NCI-H146 treated with DMSO at 0.1 percent for 48 hours (cell line): ENCODE measurements around the gene XRRA1.

Source experiments
- DNase-seq: peaks from one replicate; lab custom pipeline; 2025; ENCODE audit not compliant: unreplicated experiment; lab: John Stamatoyannopoulos, UW

XRRA1 gene

DNA sequence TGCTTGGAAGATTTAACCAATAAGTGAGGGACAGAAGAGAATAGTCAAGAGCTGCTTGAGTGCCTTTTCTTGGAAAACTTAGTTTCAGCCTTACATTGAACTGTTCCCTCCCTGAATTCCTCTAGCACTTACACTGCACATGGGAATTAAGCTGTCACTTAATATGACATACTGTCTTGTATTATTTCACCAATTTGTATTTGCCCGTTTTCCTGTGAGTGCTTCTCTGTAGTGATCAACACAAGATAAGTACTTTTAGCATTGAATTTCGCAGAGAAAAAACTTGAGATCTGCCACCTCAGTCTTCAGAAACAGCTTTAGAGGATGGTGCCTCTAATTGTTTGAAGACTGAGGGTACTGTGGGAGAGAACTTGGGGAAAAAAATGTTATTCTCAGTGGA, 3.9 kb upstream of the XRRA1 start:
- DNase-seq, result no peak

DNA sequence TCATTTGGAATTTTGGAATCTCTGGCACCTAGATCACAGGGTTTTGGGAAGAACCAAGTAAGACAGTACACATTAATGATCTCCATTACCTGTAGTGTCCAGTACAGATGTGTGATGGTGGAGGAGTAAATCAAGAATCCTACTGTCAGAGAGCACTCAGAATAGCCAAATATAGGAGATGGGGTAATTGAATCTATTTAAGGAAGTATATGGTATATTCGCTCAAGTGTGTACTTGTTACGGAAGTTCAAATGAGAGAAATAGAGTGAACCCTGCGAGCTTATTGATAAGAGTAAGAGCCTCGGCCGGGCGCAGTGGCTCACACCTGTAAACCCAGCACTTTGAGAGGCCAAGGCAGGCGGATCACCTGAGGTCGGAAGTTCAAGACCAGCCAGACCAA, 2.3 kb upstream of the XRRA1 start:
- no peak for DNase-seq

- DNase-seq, result no peak
Observed at GRCh38 chr11:74950374-74950969, 1.6 kb upstream of the XRRA1 start.

- no peak for DNase-seq
Observed at GRCh38 chr11:74949753-74950137, 854 bp upstream of the XRRA1 start.

DNA sequence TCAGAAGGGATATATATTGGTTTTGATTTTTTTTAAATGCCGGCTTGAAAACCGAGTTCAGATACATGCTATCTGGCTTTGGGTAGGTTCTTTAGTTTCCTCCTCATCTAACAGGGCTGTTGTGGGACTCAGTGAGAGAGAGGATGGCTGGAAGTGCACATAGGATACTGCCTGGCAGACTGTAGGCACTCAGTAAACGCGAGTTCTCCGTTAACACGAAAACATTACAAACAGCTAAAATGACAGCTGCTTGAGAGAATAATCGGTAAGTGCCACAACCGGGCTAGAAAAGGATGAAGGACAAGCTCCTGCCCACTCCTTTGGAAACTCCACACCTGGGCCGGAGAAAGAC, 369 bp downstream of the XRRA1 start:
- no peak for DNase-seq

DNA sequence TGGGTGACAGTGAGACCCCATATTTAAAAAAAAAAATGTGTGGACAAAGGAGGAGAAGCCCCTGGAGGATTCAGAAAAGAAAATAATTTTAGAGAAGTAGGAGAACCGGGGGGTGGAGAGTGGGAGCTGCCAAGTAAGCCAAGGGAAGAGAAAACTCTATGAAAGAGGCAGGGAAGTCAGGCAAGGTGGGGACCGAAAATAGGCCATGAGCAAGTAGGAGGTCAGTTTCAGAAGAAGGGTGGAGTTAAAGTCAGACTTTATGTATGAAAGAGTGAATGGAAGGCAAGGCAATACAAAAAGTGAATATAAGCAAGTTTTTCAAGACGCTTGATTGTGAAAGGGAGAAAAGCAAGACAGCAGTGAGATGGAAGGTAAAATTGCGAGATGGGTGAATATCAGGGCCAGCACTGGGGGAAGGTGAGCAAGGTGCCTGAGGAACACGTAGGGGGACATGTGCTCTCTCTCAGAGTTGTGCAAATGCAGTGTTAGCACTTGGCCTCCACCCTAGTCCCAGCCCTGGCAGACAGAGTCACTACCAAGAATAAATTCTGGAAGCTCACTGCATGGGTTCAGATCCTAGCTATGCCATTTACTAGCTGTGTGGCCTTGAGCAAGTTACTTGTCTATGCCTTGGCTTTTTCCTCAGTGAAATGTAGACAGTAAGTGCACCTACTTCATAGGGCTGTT, 6.7 kb downstream of the XRRA1 start:
- DNase-seq, result no peak

GRCh38 chr11:74941492-74941891, 7.4 kb downstream of the XRRA1 start:
- DNase-seq, result no peak

DNA sequence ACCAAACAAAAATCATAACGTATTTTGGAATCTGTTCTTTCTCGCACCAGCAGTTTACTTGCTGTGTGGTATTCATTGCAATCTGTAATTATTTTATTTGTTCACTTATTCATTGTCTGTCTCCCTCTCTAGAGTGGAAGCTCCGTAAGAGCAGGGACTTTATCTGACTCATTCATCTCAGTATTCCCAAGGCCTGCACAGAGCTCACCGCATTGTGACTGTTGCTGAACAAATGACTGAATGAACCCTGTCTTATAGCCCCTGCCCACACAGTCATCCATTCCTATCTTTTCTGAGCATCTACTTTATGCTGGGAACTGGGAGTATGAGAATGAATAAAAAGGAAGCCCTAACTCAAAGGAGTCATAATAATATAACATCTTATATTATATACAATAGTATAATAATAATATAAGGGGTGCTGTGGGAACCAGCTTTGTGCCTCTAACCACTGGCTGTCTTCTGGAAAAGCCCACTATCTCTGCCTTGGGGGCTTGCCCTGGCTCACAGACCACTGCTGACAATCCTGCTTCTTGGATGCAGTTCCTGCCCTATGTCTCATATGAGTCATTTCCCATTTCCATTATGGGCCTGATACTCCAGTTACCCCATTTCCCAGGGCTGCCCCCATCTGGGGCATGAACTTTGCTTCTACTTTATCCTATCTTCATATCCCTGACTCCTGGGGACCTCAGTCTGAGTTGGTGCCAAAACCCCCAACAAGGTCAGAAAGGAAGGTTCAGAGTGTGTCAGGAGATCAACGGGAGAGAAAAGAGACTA, 11.0 kb downstream of the XRRA1 start:
- DNase-seq, result no peak

GRCh38 chr11:74936976-74937375, 11.9 kb downstream of the XRRA1 start:
- no peak for DNase-seq

DNA sequence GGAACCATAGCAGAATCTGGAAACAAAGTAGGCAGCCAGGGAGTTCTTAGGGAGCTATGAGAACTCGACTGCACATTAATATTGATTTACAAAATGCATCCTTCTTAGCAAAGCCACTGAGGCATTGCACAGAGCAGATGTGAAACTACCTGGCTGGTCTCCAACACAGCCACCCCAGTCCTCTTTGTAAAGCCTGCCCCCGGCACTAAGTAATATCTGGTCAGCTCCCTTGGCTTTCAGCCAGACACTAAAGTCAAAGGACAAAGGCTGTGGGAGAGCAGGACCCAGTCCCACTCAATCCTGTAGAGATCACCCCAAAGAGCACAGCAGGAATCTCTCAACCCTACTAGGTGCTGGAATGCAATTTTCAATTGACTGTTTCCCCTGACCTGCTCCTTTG, 12.8 kb downstream of the XRRA1 start:
- no peak for DNase-seq

DNA sequence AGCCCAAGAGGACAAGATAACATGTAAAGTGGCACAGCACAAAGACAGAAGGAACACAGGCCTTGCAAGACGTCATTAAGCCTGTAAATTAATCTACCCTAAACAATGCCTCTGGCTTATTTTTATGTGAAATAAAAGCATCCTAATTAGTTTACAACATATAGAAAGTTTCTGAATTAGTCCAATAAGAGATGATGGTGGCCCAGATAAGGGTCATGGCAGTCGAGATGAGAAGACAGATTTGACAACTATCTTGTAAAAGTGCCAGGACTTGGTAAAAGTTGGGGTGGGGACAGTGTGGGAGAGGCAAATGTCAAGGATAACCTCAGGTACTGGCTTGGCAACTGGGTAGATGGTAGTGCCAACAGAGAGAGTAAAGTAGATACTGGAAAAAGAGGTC, 13.6 kb downstream of the XRRA1 start:
- no peak for DNase-seq

GRCh38 chr11:74933765-74934164, 15.1 kb downstream of the XRRA1 start:
- no peak for DNase-seq

- DNase-seq, result no peak
Observed at GRCh38 chr11:74932797-74933196, 16.1 kb downstream of the XRRA1 start.

DNA sequence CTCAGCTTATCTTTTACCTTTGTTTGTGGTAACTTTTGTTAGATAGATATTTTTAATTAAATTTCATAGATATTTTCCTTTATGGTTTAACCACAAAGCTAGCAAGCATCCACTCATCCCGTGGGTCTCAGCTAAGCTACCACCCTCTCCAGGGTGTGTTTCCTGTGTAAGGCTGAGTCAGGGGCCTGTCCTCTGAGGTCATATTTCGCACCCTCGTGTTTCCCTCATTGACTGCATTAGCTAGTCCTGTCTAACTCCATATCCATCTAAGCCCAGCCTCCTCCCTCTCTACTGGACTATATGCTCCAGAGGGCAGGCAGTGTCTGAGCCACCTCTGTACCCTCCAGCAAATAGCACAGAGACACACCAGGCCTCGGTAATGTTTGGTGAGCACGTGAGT, 16.7 kb downstream of the XRRA1 start:
- DNase-seq, result no peak

DNA sequence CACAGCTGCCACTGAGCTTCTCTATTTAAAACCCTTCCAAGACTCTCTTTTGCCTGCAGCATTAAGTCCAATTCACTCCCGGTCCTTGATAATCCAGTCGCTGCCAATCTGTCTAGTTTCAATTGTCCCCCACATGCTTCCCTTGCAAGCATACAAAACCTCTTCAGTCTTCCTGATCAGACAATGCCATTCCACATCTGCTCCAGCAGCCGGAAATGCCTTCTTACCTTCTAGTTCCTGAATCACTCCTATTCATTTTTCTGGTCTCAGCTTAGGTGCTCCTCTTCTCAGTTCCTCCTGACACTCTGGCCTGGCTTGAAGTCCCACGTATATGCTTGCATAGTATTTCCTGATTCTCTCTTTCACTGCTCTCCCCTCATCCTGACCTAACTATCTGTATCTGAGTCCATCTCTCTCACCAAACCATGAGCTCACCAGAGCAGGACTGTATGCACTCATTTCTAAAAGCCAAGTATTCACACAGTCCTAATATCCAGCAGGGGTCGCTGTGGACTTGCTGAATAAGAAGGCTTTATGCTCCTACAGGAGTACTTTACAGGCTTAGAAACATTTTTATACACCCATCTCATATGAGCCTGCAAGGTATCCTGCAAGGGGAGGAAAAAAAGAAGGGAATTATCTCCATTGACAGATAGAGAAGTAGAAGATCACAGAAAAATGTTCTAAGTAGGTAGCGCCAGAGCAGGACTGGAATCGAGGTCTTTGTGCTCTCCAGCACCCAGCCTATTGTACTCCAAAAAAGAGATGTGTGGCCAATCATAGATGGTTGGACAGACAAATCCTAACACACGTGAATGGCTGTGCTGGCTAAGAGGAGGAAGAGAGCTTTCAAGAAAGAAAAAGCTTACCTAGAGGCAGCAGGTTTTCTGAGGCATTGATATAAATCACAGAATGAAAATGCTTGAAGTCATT, 19.2 kb downstream of the XRRA1 start:
- DNase-seq, result peak; percentile 43

DNA sequence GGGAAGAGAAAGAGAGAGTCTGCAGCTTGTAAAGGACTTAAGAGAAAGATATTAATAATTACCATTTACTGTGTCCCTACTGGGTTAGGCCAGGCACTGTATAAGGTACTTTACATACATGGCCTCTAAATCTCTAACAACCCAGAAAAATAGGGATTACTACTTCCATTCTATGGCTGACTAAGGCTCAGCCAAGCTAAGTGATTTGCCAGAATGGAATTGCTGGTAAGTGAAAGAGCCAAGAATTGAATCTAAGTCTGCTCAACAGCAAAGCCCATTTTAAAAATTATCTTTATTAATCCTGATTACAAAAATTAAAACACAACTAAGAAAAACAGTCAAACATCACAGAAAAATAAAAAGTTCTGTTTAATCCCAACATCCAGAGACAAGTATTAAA, 21.4 kb downstream of the XRRA1 start:
- no peak for DNase-seq

- no peak for DNase-seq
Observed at GRCh38 chr11:74926304-74927030, 22.4 kb downstream of the XRRA1 start.

DNA sequence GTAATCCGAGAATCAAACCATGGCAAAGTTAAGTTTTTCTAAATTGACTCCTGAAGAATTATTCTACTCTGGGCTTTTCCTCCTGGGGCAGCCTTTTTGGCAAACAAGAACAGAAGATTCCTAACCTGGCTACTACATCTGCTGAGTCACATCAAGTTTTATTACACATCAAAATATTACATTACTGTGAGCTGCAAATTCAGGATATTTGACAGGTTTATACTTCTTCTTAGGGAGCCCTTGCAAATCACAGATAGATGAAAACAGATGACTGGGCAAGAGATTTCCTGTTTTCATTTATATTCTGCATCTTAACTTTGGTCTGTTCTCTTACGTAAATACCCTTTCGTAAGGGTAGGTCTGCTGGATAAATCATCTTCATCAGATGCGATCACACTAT, 23.6 kb downstream of the XRRA1 start:
- DNase-seq, result no peak

GRCh38 chr11:74923125-74923524, 25.8 kb downstream of the XRRA1 start:
- DNase-seq, result no peak

DNA sequence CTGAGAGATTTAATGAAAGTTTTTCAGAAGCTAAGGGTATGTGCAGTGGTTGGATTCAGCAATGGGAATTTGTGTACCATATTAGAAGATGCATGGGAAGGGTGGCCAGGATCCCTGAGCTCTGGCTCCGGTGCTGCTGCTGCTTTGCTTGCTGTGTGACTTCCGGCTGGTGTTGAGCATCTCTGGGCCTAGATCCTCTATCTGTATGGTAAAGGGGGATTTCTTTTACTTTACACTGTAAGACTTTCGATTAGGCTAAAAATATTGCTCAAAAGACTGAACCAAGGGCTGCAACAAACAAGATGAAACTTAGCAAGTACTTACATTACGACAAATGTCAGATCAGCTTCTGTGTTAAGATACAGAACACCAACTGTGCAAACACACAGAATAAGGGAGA, 39.1 kb downstream of the XRRA1 start:
- DNase-seq, result no peak

DNA sequence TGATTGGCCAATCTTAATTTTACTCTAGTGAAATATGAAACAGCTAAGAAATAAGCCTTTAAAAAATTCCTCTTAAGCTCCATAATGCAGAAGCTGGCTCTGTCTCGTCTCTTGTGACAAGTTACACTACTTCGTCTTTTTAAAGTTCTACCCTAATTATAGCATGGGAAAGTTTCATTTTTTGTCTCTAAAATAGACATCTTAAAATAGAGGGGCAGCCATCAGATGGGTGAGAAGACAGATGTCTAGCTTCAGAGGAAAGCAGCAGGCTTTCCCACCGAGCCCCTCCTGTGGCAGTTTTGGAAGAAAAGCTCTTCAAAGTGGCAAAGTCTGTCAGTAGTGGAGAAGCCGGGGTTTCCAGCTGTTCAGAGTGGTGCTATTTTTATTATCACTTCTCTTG, 39.5 kb downstream of the XRRA1 start:
- DNase-seq, result no peak
